Chondrocyte (in vitro differentiated cells): ENCODE results near the gene CFAP77. TPM values are rescaled to one million over a fixed set of nuclear protein-coding genes. Genes with fewer than 3 reads are reported as not detected.

Source experiments
- DNase-seq: peaks from one replicate; pipeline ENCODE4 v3.0.0; 2021; ENCODE audit warnings: mixed read lengths, low spot score
- H3K27ac Mint-ChIP-seq: one replicate; pipeline ENCODE4 v1.8.0; 2021; ENCODE audit warnings: mild to moderate bottlenecking, moderate library complexity, mixed read lengths; ENCODE audit not compliant: unreplicated experiment
- H3K27me3 Mint-ChIP-seq: 2 replicates; pipeline ENCODE4 v1.8.0; 2021; ENCODE audit warnings: low read depth, mixed read lengths
- H3K36me3 Mint-ChIP-seq: 2 replicates; pipeline ENCODE4 v1.8.0; 2021; ENCODE audit warnings: low read depth, mixed read lengths
- H3K4me1 Mint-ChIP-seq: 2 replicates; pipeline ENCODE4 v1.8.0; 2021; ENCODE audit warnings: low read depth, mild to moderate bottlenecking, mixed read lengths
- H3K4me3 Mint-ChIP-seq: one replicate; pipeline ENCODE4 v1.8.0; 2021; ENCODE audit warnings: mild to moderate bottlenecking, moderate library complexity, mixed read lengths; ENCODE audit not compliant: unreplicated experiment
- H3K9me3 Mint-ChIP-seq: 2 replicates; pipeline ENCODE4 v1.8.0; 2021; ENCODE audit warnings: low read depth, mixed read lengths
- CTCF ChIP-seq: fragments of 200-600 bp; sonication (generic); IDR thresholded peaks from 2 replicates; pipeline ENCODE4 v1.5.0; 2021; ENCODE audit warnings: antibody characterized with exemption, mild to moderate bottlenecking, moderate library complexity
- total RNA-seq: library from RNA; stranded (reverse); gene quantifications from 3 replicates; pipeline ENCODE4 v1.2.1, GENCODE V29; 2021

The CFAP77 gene
- total RNA-seq, 1 donor from 2014 or later: 0.47 TPM

DNA sequence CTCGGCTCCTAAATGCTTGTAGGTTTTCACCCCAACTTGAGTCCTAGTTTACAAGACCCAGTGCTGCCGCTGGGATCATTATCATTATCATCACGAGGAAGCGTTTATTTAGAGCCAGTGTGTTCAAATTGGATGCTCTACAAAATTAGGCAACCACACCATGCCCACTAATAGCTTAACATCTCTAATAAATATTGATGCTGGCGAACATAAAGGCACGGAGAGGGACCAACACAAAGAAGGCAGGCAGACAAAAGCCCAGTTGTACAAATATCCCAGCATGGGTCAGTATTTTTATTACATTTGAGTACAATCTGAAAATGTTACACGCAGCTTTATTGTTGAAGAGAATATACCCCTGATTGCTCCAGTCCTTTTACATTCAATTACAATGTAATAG is 4.7 kb downstream of the CFAP77 start:
- Mint-ChIP-seq H3K4me3 (no peak overlapping the region), H3K27me3 (peaks cover 62% of the 10 kb centered on the region), H3K4me1 (peaks cover 7% of the 10 kb centered on the region), H3K9me3 (no peaks in the 10 kb centered on the region), H3K36me3 (no peaks in the 10 kb centered on the region), H3K27ac (no peak overlapping the region)
- no peak for DNase-seq
- TF ChIP-seq CTCF: no peak

- Mint-ChIP-seq H3K27ac (no peak overlapping the region), H3K36me3 (no peaks in the 10 kb centered on the region), H3K4me3 (no peak overlapping the region), H3K9me3 (no peaks in the 10 kb centered on the region), H3K27me3 (peaks cover 66% of the 10 kb centered on the region), H3K4me1 (peaks cover 7% of the 10 kb centered on the region)
- DNase-seq: no peak
- TF ChIP-seq CTCF: no peak
These were observed 5.2 kb downstream of the CFAP77 start for GRCh38 chr9:132415181-132415580.

- Mint-ChIP-seq H3K27me3 (peaks cover 59% of the 10 kb centered on the region), H3K4me1 (no peaks in the 10 kb centered on the region), H3K36me3 (no peaks in the 10 kb centered on the region), H3K27ac (no peak overlapping the region), H3K4me3 (no peak overlapping the region), H3K9me3 (no peaks in the 10 kb centered on the region)
- no peak for DNase-seq
- TF ChIP-seq CTCF: no peak
These were observed 8.8 kb downstream of the CFAP77 start for GRCh38 chr9:132418726-132419363.

DNA sequence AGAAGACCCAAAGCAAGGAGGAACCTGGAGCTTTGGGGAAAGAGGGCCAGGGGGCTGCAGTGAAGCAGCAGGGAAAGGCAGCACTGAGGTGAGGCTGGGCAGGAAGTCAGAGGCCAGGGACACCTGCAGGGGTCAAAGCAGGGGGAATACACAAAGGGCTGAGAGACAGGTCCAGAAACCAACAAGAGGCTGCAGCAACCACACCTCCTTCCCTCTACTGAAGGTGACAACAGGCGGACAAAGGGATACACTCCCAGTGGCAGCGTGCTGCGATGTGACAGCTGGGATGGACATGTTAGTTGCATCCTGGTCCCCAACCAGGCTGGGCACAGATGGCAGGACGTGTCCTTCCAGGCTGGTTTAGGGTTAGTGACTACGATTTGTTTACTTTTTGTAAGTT is 12.6 kb downstream of the CFAP77 start:
- peaks cover 48% of the 10 kb centered on the region for H3K27me3 Mint-ChIP-seq
- no peaks in the 10 kb centered on the region for H3K36me3 Mint-ChIP-seq
- no peaks in the 10 kb centered on the region for H3K9me3 Mint-ChIP-seq
- no peak overlapping the region for H3K4me3 Mint-ChIP-seq
- TF ChIP-seq CTCF: no peak
- no peaks in the 10 kb centered on the region for H3K4me1 Mint-ChIP-seq
- no peak overlapping the region for H3K27ac Mint-ChIP-seq
- DNase-seq: no peak

DNA sequence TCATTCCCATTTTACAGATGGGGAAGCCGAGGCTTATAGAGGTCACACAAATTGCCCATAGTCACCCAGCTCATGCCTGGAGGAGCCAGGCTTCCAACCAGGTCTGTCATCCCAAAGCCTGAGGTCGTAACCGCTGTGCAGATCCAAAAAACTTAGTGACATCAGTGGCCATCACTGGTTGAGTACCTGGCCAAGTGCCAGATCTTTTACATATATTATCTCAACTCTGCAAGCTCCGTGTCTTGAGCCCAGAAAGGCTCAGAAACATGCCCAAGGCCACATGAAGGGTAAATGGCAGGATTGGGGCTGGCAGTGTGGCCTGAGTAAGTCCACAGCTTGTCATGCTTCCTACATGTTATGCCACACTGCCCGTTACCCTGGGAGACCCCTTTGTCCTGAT is 13.5 kb downstream of the CFAP77 start:
- H3K27ac Mint-ChIP-seq: no peak overlapping the region
- no peaks in the 10 kb centered on the region for H3K4me1 Mint-ChIP-seq
- no peak for DNase-seq
- no peaks in the 10 kb centered on the region for H3K36me3 Mint-ChIP-seq
- TF ChIP-seq CTCF: no peak
- no peaks in the 10 kb centered on the region for H3K9me3 Mint-ChIP-seq
- peaks cover 39% of the 10 kb centered on the region for H3K27me3 Mint-ChIP-seq
- no peak overlapping the region for H3K4me3 Mint-ChIP-seq
